ENCODE results near the gene ALKBH5.

DNA sequence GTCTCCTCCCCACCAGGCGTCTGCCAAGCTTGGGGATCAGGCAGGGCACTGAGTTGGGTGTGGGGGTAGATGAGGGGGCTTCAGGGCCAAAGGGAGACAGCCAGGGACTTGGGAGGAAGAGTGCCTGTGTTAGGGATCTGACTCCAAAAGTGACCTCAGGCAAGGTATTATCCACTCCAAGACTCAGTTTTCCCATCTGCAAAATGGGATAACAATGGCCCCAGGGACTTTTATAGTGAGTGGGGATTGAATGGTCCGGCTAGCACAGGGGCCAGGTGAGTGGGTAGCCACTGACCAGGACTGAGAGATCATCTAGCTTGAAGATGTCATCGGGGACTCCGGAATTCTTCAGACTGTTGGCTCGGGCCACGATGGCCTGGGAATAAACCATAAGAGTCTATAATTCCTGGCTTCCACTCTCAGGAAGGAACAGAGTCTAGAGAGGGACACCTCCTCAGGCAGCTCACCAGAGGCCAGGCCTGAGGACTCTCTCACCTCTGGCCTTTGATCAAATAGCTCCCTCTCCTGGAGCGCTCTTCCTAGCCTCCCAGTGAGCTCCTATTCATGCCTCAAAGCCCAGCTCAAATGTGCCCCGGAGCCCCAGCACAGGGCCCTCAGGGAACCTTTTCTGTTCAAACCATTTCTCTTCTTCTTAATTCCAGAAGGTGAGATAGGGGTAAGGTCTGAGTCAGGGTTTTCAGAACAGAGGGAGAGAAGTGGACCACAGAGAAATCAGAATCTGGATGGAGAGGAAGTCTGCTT lies 71.4 kb downstream of the ALKBH5 start:
- TF ChIP-seq GATA3 (IDR thresholded peaks at IDR 0.05; ENCODE audit: low read depth, low read length) (no peak), GATA2 (IDR thresholded peaks at IDR 0.05; ENCODE audit: low read depth, low read length) (no peak)

All from SH-SY5Y (cell line).